HFFc6 (cell line): ENCODE measurements around the gene PTPRE. TPM values are rescaled to one million over a fixed set of nuclear protein-coding genes. Genes with fewer than 3 reads are reported as not detected.

ENCODE experiments used
- DNase-seq: peaks from one replicate; pipeline ENCODE4 v3.0.0-alpha.2; 2018
- H3K27ac Mint-ChIP-seq: 2 replicates; pipeline ENCODE4 v1.8.0; 2020; ENCODE audit warnings: mild to moderate bottlenecking, mixed read lengths
- H3K27me3 Mint-ChIP-seq: 2 replicates; pipeline ENCODE4 v1.8.0; 2021; ENCODE audit warnings: mild to moderate bottlenecking, moderate library complexity, mixed read lengths; ENCODE audit not compliant: insufficient read depth
- H3K36me3 Mint-ChIP-seq: 2 replicates; pipeline ENCODE4 v1.8.0; 2021; ENCODE audit warnings: low read depth, mixed read lengths
- H3K4me1 Mint-ChIP-seq: 2 replicates; pipeline ENCODE4 v1.8.0; 2020; ENCODE audit warnings: low read depth, mixed read lengths
- H3K4me3 Mint-ChIP-seq: 2 replicates; pipeline ENCODE4 v1.8.0; 2020; ENCODE audit warnings: mild to moderate bottlenecking, moderate library complexity, mixed read lengths
- H3K9me3 Mint-ChIP-seq: 2 replicates; pipeline ENCODE4 v1.8.0; 2020; ENCODE audit warnings: mild to moderate bottlenecking, mixed read lengths
- total RNA-seq, 6 experiments: library from RNA; stranded (reverse); fragmentation: NEBNext Ultra II Directional; extraction: Animal tissue kit (Norgen Biotek cat#: 25700); gene quantifications; 2 replicates in 1 of 6; 3 replicates in 5 of 6; pipeline ENCODE4 v1.2.3, GENCODE V29; 2021
- TF ChIP-seq, protein P1 (sequence below): fragments of 200-600 bp; sonication (generic); IDR thresholded peaks from 2 replicates; pipeline ENCODE4 v1.5.0; 2021; ENCODE audit warnings: antibody characterized with exemption, mild to moderate bottlenecking

PTPRE gene
- total RNA-seq, 6 experiments from 2014 or later = 0.14 to 0.37 (median 0.15) TPM; not detected in 3

GRCh38 chr10:128017822-128018221 is 110.9 kb downstream of the PTPRE start:
- H3K36me3 Mint-ChIP-seq = no peaks in the 10 kb centered on the region
- peaks cover 19% of the 10 kb centered on the region for H3K27me3 Mint-ChIP-seq
- TF ChIP-seq, protein P1, sequence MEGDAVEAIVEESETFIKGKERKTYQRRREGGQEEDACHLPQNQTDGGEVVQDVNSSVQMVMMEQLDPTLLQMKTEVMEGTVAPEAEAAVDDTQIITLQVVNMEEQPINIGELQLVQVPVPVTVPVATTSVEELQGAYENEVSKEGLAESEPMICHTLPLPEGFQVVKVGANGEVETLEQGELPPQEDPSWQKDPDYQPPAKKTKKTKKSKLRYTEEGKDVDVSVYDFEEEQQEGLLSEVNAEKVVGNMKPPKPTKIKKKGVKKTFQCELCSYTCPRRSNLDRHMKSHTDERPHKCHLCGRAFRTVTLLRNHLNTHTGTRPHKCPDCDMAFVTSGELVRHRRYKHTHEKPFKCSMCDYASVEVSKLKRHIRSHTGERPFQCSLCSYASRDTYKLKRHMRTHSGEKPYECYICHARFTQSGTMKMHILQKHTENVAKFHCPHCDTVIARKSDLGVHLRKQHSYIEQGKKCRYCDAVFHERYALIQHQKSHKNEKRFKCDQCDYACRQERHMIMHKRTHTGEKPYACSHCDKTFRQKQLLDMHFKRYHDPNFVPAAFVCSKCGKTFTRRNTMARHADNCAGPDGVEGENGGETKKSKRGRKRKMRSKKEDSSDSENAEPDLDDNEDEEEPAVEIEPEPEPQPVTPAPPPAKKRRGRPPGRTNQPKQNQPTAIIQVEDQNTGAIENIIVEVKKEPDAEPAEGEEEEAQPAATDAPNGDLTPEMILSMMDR = no peak
- H3K9me3 Mint-ChIP-seq = no peaks in the 10 kb centered on the region; the same call in 1 of the 2 replicates
- H3K4me1 Mint-ChIP-seq = no peaks in the 10 kb centered on the region
- H3K4me3 Mint-ChIP-seq = no peak overlapping the region
- DNase-seq = no peak
- H3K27ac Mint-ChIP-seq = no peak overlapping the region

- Mint-ChIP-seq H3K27ac (no peak overlapping the region), H3K4me1 (no peaks in the 10 kb centered on the region), H3K27me3 (peaks cover 19% of the 10 kb centered on the region), H3K36me3 (no peaks in the 10 kb centered on the region), H3K9me3 (no peaks in the 10 kb centered on the region; the same call in 1 of the 2 replicates), H3K4me3 (no peak overlapping the region)
- DNase-seq = no peak
- TF ChIP-seq, protein P1 = no peak
Observed at GRCh38 chr10:128018236-128018635, 111.3 kb downstream of the PTPRE start.

DNA sequence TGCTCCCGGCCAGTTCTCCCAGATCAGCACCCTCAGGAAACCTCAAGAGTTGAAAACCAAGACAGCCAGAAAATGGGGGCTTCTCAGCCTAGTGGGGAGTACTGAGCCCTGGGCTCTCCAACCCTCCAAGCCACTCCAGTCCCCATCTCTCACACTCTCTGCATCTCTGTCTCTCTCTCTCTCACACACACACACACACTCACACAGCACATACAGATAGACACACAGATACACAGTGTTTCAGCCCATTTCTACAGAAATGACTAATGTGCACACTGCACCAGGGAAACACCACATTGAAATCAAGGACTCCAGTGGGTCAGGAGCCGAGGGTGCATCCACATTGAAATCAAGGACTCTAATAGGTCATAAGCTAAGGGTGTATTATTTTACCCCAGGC is 111.8 kb downstream of the PTPRE start:
- H3K27me3 Mint-ChIP-seq = peaks cover 15% of the 10 kb centered on the region
- DNase-seq = no peak
- H3K4me1 Mint-ChIP-seq = no peaks in the 10 kb centered on the region
- H3K4me3 Mint-ChIP-seq = no peak overlapping the region
- H3K27ac Mint-ChIP-seq = no peak overlapping the region
- H3K9me3 Mint-ChIP-seq = no peaks in the 10 kb centered on the region; the same call in 1 of the 2 replicates
- TF ChIP-seq, protein P1 = no peak
- no peaks in the 10 kb centered on the region for H3K36me3 Mint-ChIP-seq

GRCh38 chr10:128022261-128023196 is 115.6 kb downstream of the PTPRE start:
- Mint-ChIP-seq H3K27me3 (peaks cover 12% of the 10 kb centered on the region), H3K4me3 (no peak overlapping the region), H3K36me3 (no peaks in the 10 kb centered on the region), H3K9me3 (no peaks in the 10 kb centered on the region; the same call in 1 of the 2 replicates), H3K27ac (no peak overlapping the region), H3K4me1 (no peaks in the 10 kb centered on the region)
- TF ChIP-seq, protein P1 = no peak
- DNase-seq = no peak

DNA sequence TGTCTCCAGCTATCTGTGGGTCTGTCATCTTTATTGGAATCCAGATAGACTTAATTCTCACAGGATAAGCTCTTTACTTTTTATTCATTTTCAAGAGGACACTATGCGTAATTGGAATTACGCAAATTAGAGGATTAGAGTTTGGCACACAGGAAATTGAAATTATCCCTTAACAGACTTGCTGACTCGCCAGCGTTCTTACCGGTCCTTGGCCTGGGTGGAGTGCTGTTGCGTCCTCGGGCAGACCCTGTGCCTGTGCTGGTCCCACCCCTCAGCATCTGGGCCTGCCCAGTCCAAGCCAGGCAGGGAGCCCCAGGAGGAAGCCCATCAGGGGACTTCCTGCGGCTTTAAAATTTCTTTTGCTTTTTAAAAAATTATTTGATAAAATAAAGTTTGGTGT is 117.5 kb downstream of the PTPRE start:
- Mint-ChIP-seq H3K4me3 (no peak overlapping the region), H3K36me3 (no peaks in the 10 kb centered on the region), H3K9me3 (no peaks in the 10 kb centered on the region; the same call in 1 of the 2 replicates), H3K27me3 (peaks cover 9% of the 10 kb centered on the region), H3K4me1 (no peaks in the 10 kb centered on the region), H3K27ac (no peak overlapping the region)
- no peak for DNase-seq
- TF ChIP-seq, protein P1 = no peak
